ENCODE measurements around the gene ATOH8. TPM values are rescaled to one million over a fixed set of nuclear protein-coding genes. Genes with fewer than 3 reads are reported as not detected.
A peak's percentile ranks its signal among the peaks of the same experiment; 100 is the strongest.
"Not testable (repeated sequence)": the region's sequence is repeated elsewhere in the genome, so short reads cannot be mapped to it uniquely, and the experiment has no call there.

ATOH8 gene
- total RNA-seq, 1 donor from 2014 or later: 44.9 TPM

DNA sequence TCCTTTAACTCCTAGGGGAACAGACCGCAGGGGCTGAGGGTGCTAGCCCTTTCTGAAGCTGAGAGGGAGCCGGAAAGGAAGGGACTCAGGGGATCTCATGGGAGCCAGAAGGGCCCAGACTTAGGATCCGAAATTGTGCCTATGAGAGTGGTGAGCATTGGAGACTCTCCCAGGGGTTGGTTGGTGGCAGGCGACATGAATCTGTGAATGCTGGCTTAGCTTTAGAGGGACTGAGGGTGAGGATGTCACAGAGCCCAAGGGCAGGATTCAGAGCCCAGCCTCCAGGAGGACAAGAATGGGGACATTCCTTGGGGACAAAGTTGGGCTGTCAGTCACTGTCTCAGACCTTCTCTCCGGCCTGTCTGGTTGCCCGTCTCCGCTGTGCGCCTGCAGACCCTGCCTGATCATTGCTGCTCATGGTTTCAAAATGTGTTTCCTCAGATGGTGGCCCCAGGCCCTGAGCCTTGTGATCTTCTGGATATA is 42.2 kb upstream of the ATOH8 start:
- DNase-seq: no peak
- H3K4me1 ChIP-seq: peaks cover 98% of the 10 kb centered on the region
- intact Hi-C loops (cut with DNase I): no loop called here

DNA sequence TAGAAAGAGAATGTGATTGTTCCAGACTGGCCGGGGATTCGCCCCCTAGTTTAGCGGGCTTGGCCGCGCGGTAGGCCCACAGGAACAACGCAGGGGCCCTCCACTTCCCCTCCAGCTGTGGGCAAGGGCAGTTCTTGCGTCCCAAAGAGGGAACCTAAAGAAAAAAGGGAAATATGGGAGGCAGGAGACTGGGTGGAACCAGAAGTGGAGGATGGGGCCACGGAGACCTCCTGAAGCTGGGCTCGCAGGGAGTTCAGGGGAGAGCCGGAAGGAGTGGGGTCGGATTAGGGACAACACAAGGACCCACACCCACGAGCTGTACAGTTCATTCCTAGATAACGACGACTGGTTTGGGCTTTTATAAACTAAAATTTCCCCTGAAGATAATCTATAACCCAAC is 41.5 kb upstream of the ATOH8 start:
- Histone ChIP-seq H3K36me3 (no peaks in the 10 kb centered on the region), H3K4me1 (peaks cover 90% of the 10 kb centered on the region), H3K9me3 (no peaks in the 10 kb centered on the region), H3K27me3 (ENCODE audit: low read depth) (no peaks in the 10 kb centered on the region), H3K4me3 (peak overlapping the region; percentile 42), H3K27ac (peak overlapping the region; percentile 94)
- intact Hi-C loops (cut with DNase I): no loop called here
- DNase-seq (peak; percentile 77), ATAC-seq (peak; percentile 0)
- TF ChIP-seq, protein P1, sequence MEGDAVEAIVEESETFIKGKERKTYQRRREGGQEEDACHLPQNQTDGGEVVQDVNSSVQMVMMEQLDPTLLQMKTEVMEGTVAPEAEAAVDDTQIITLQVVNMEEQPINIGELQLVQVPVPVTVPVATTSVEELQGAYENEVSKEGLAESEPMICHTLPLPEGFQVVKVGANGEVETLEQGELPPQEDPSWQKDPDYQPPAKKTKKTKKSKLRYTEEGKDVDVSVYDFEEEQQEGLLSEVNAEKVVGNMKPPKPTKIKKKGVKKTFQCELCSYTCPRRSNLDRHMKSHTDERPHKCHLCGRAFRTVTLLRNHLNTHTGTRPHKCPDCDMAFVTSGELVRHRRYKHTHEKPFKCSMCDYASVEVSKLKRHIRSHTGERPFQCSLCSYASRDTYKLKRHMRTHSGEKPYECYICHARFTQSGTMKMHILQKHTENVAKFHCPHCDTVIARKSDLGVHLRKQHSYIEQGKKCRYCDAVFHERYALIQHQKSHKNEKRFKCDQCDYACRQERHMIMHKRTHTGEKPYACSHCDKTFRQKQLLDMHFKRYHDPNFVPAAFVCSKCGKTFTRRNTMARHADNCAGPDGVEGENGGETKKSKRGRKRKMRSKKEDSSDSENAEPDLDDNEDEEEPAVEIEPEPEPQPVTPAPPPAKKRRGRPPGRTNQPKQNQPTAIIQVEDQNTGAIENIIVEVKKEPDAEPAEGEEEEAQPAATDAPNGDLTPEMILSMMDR (IDR thresholded peaks at IDR 0.05): no peak

More for the DNA sequence above, 42.2 kb upstream of the ATOH8 start:
- Histone ChIP-seq H3K9me3 (no peaks in the 10 kb centered on the region), H3K36me3 (no peaks in the 10 kb centered on the region), H3K27me3 (ENCODE audit: low read depth) (no peaks in the 10 kb centered on the region), H3K4me3 (peak overlapping the region; percentile 42), H3K27ac (peak overlapping the region; percentile 94)
- TF ChIP-seq, protein P1 (IDR thresholded peaks at IDR 0.05): no peak
- ATAC-seq: no peak

DNA sequence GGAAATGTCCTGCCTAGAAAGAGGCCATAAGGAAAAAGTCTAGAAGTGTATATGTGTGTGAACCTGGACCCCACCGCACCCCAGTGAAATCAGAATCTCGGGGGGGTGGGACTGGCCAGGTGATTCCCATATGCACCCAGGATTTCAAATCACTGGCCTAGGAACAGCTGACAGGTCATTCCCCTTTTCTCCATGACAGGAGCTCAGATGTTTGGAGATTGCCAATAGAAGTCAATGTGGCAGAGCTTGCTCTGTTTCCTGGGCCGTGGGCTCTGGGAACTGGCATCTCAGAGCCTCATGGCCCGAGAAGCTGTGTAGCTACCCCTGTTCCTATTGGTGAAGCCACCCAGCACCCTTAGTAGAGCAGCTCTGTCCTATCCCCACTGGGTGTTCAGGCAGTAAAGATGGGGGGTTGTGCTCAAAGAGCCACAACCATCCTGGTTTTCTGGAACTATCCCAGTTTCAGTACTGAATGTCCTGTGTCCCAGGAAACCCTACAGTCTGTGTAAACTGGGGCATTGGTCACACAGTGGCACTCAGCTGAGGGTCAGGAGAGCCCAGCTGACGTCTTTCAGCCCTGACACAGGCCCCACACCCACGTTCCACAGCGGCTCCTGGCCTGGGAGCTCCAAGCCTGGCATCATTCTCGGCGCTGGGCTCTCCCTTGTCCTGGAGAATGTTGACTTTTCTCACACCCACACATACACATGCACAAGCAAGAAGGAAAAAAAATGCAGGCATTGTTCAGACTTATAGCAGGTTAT is 40.8 kb upstream of the ATOH8 start:
- no peaks in the 10 kb centered on the region for H3K36me3 ChIP-seq
- ATAC-seq (peak; percentile 74 to 81), DNase-seq (peak; percentile 95)
- peak overlapping the region; percentile 42 for H3K4me3 ChIP-seq
- intact Hi-C loops (cut with DNase I): no loop called here
- peak overlapping the region; percentile 94 for H3K27ac ChIP-seq
- no peaks in the 10 kb centered on the region for H3K9me3 ChIP-seq
- H3K4me1 ChIP-seq: peaks cover 88% of the 10 kb centered on the region
- TF ChIP-seq, protein P1 (IDR thresholded peaks at IDR 0.05): no peak
- no peaks in the 10 kb centered on the region for H3K27me3 ChIP-seq (ENCODE audit: low read depth)

GRCh38 chr2:85713836-85714235 is 40.0 kb upstream of the ATOH8 start:
- TF ChIP-seq, protein P1 (IDR thresholded peaks at IDR 0.05): no peak

GRCh38 chr2:85714421-85714820 is 39.4 kb upstream of the ATOH8 start:
- Histone ChIP-seq H3K27ac (peak overlapping the region; percentile 94), H3K4me1 (peaks cover 77% of the 10 kb centered on the region)
- H3K36me3 ChIP-seq; DNase-seq; ATAC-seq; H3K4me3 ChIP-seq; intact Hi-C loops (cut with DNase I); H3K9me3 ChIP-seq; H3K27me3 ChIP-seq (ENCODE audit: low read depth): not testable (repeated sequence)

More at GRCh38 chr2:85713836-85714235, 40.0 kb upstream of the ATOH8 start:
- Histone ChIP-seq H3K4me1 (peaks cover 83% of the 10 kb centered on the region), H3K27ac (peak overlapping the region; percentile 94), H3K4me3 (no peak overlapping the region), H3K36me3 (no peaks in the 10 kb centered on the region), H3K9me3 (no peaks in the 10 kb centered on the region), H3K27me3 (ENCODE audit: low read depth) (no peaks in the 10 kb centered on the region)
- DNase-seq (peak; percentile 83), ATAC-seq (peak; percentile 50 to 53)
- intact Hi-C loops (cut with DNase I): no loop called here

DNA sequence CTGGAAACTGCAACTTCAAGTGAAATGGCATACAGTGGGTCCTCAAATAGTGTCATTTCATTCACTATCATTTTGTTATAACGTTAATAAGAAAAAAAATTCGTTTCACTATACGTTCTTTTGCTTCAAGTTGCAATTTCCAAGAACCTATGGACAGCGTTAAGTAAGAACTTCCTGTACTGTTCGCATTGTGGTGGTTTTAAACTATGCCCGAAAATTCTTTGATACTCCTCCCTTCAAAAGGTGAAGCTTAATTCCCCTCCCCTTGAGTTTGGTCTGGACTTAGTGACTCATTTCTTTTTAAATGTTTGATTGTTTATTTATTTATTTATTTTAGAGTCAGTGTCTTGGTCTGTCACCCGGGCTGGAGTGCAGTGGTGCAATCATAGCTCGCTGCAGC is 39.0 kb upstream of the ATOH8 start:
- Histone ChIP-seq H3K27ac (peak overlapping the region; percentile 94), H3K4me1 (peaks cover 73% of the 10 kb centered on the region), H3K4me3 (no peak overlapping the region), H3K9me3 (no peaks in the 10 kb centered on the region), H3K27me3 (ENCODE audit: low read depth) (no peaks in the 10 kb centered on the region), H3K36me3 (no peaks in the 10 kb centered on the region)
- ATAC-seq (no peak), DNase-seq (no peak)
- intact Hi-C loops (cut with DNase I): no loop called here
- TF ChIP-seq, protein P1 (IDR thresholded peaks at IDR 0.05): no peak
